ENCODE results near the gene BCL2A1.

GRCh38 chr15:79988448-79989117 is 17.6 kb upstream of the BCL2A1 start:
- no peak for TF ChIP-seq POLR2A (IDR thresholded peaks at IDR 0.05)
- no peak for TF ChIP-seq CTCF (IDR thresholded peaks at IDR 0.05)
